NT2/D1 (cell line): ENCODE measurements around the gene COL18A1.
"Not testable (repeated sequence)": the region's sequence is repeated elsewhere in the genome, so short reads cannot be mapped to it uniquely, and the experiment has no call there.

Experiments
- SUZ12 ChIP-seq: IDR thresholded peaks from 2 replicates; pipeline ENCODE4 v1.6.1; 2011; ENCODE audit not compliant: insufficient read length, insufficient read depth; ENCODE audit errors: extremely low read depth
- YY1 ChIP-seq: IDR thresholded peaks from 2 replicates; pipeline ENCODE4 v1.6.1; 2011; ENCODE audit not compliant: insufficient read length, insufficient read depth
- ZNF274 ChIP-seq: IDR thresholded peaks from 2 replicates; pipeline ENCODE4 v1.6.1; 2011; ENCODE audit warnings: mild to moderate bottlenecking, low read depth, low read length

DNA sequence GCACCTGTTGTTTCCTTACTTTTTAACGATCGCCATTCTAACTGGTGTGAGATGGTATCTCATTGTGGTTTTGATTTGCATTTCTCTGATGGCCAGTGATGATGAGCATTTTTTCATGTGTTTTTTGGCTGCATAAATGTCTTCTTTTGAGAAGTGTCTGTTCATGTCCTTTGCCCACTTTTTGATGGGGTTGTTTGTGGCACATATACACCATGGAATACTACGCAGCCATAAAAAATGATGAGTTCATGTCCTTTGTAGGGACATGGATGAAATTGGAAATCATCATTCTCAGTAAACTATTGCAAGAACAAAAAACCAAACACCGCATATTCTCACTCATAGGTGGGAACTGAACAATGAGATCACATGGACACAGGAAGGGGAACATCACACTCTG lies 98.3 kb downstream of the COL18A1 start:
- not testable (repeated sequence) for TF ChIP-seq SUZ12, YY1, ZNF274
